NT2/D1 (cell line): ENCODE measurements around the gene AIMP1.

Experiments
- DNase-seq: peaks from one replicate; pipeline ENCODE4 v3.0.0-alpha.2; 2011; ENCODE audit warnings: low read depth, low spot score
- H3K27me3 ChIP-seq: 2 replicates; pipeline ENCODE4 v1.6.0; 2011; ENCODE audit warnings: mild to moderate bottlenecking; ENCODE audit not compliant: insufficient read length, insufficient read depth
- H3K36me3 ChIP-seq: 2 replicates; pipeline ENCODE4 v1.6.1; 2011; ENCODE audit warnings: mild to moderate bottlenecking, low read length, mixed read lengths; ENCODE audit not compliant: insufficient read depth, insufficient read length
- H3K4me1 ChIP-seq: 2 replicates; pipeline ENCODE4 v1.5.1; 2011; ENCODE audit not compliant: insufficient read depth, insufficient read length
- H3K4me3 ChIP-seq: 2 replicates; pipeline ENCODE4 v1.5.1; 2011; ENCODE audit warnings: low read depth; ENCODE audit not compliant: insufficient read length
- H3K9ac ChIP-seq: 2 replicates; pipeline ENCODE4 v1.6.0; 2011; ENCODE audit warnings: low read depth; ENCODE audit not compliant: insufficient read length
- H3K9me3 ChIP-seq: 2 replicates; pipeline ENCODE4 v1.5.1; 2011; ENCODE audit warnings: mild to moderate bottlenecking, low read length; ENCODE audit not compliant: insufficient read depth
- SUZ12 ChIP-seq: IDR thresholded peaks from 2 replicates; pipeline ENCODE4 v1.6.1; 2011; ENCODE audit not compliant: insufficient read length, insufficient read depth; ENCODE audit errors: extremely low read depth
- YY1 ChIP-seq: IDR thresholded peaks from 2 replicates; pipeline ENCODE4 v1.6.1; 2011; ENCODE audit not compliant: insufficient read length, insufficient read depth
- ZNF274 ChIP-seq: IDR thresholded peaks from 2 replicates; pipeline ENCODE4 v1.6.1; 2011; ENCODE audit warnings: mild to moderate bottlenecking, low read depth, low read length

Gene AIMP1

GRCh38 chr4:106286611-106287010 is 29.7 kb upstream of the AIMP1 start:
- no peak overlapping the region for H3K9ac ChIP-seq
- DNase-seq: no peak
- H3K4me3 ChIP-seq: no peak overlapping the region
- no peaks in the 10 kb centered on the region for H3K4me1 ChIP-seq
- no peaks in the 10 kb centered on the region for H3K9me3 ChIP-seq
- H3K36me3 ChIP-seq: peaks cover 7% of the 10 kb centered on the region
- H3K27me3 ChIP-seq: no peaks in the 10 kb centered on the region
- TF ChIP-seq ZNF274 (no peak), SUZ12 (no peak), YY1 (no peak)

GRCh38 chr4:106287353-106287969 is 28.9 kb upstream of the AIMP1 start:
- H3K4me3 ChIP-seq: no peak overlapping the region
- TF ChIP-seq SUZ12: no peak
- H3K9ac ChIP-seq: no peak overlapping the region
- DNase-seq: no peak
- no peaks in the 10 kb centered on the region for H3K27me3 ChIP-seq
- no peaks in the 10 kb centered on the region for H3K4me1 ChIP-seq
- no peaks in the 10 kb centered on the region for H3K9me3 ChIP-seq
- peaks cover 7% of the 10 kb centered on the region for H3K36me3 ChIP-seq

GRCh38 chr4:106289737-106290136 is 26.6 kb upstream of the AIMP1 start:
- TF ChIP-seq YY1 (no peak), SUZ12 (no peak), ZNF274 (no peak)
- Histone ChIP-seq H3K4me3 (no peak overlapping the region), H3K4me1 (no peaks in the 10 kb centered on the region), H3K27me3 (no peaks in the 10 kb centered on the region), H3K9ac (no peak overlapping the region), H3K36me3 (peaks cover 16% of the 10 kb centered on the region), H3K9me3 (no peaks in the 10 kb centered on the region)
- DNase-seq: no peak

GRCh38 chr4:106291678-106292077 is 24.7 kb upstream of the AIMP1 start:
- Histone ChIP-seq H3K36me3 (peaks cover 23% of the 10 kb centered on the region), H3K4me1 (no peaks in the 10 kb centered on the region), H3K27me3 (no peaks in the 10 kb centered on the region), H3K4me3 (no peak overlapping the region), H3K9me3 (no peaks in the 10 kb centered on the region), H3K9ac (no peak overlapping the region)
- no peak for TF ChIP-seq ZNF274
- TF ChIP-seq YY1: no peak
- TF ChIP-seq SUZ12: no peak
- DNase-seq: no peak

GRCh38 chr4:106294062-106294461 is 22.3 kb upstream of the AIMP1 start:
- no peaks in the 10 kb centered on the region for H3K27me3 ChIP-seq
- no peak for TF ChIP-seq SUZ12
- TF ChIP-seq ZNF274: no peak
- TF ChIP-seq YY1: no peak
- DNase-seq: no peak
- no peaks in the 10 kb centered on the region for H3K9me3 ChIP-seq
- peaks cover 23% of the 10 kb centered on the region for H3K36me3 ChIP-seq
- H3K4me3 ChIP-seq: no peak overlapping the region
- H3K4me1 ChIP-seq: no peaks in the 10 kb centered on the region
- no peak overlapping the region for H3K9ac ChIP-seq

- Histone ChIP-seq H3K4me3 (no peak overlapping the region), H3K36me3 (peaks cover 28% of the 10 kb centered on the region), H3K4me1 (no peaks in the 10 kb centered on the region), H3K9me3 (no peaks in the 10 kb centered on the region), H3K9ac (no peak overlapping the region), H3K27me3 (no peaks in the 10 kb centered on the region)
- DNase-seq: no peak
- TF ChIP-seq ZNF274 (no peak), YY1 (no peak), SUZ12 (no peak)
These were observed 18.9 kb upstream of the AIMP1 start for GRCh38 chr4:106297245-106298035.

- no peak for DNase-seq
- Histone ChIP-seq H3K9me3 (no peaks in the 10 kb centered on the region), H3K27me3 (no peaks in the 10 kb centered on the region), H3K9ac (no peak overlapping the region), H3K4me1 (no peaks in the 10 kb centered on the region), H3K4me3 (no peak overlapping the region), H3K36me3 (peaks cover 15% of the 10 kb centered on the region)
- TF ChIP-seq SUZ12 (no peak), YY1 (no peak), ZNF274 (no peak)
These were observed 16.4 kb upstream of the AIMP1 start for GRCh38 chr4:106299977-106300376.
